GM12878 (cell line): ENCODE data around the gene SELENOS. TPM values are rescaled to one million over a fixed set of nuclear protein-coding genes. Genes with fewer than 3 reads are reported as not detected.

Source experiments
- ATAC-seq: fragments of 200-7000 bp; cut with Tn5 transposase; 3 replicates; pipeline ENCODE4 v1.9.1; 2020; ENCODE audit warnings: mild to moderate bottlenecking, moderate library complexity
- BruUV-seq: library from RNA; stranded (reverse); fragments of 400-500 nt; replicated peaks from 2 replicates; lab custom pipeline; 2021; lab: Mats Ljungman, UMichigan
- CTCF ChIA-PET: fragments of 300-600 bp; sonication (Branson Sonifier 250); formaldehyde crosslinking; extraction: SDS; loops from one replicate; lab custom pipeline; 2021; ENCODE audit warnings: inconsistent platforms; lab: Yijun Ruan, JAX
- POLR2A ChIA-PET: fragments of 350-600 bp; formaldehyde crosslinking; extraction: SDS; loops from one replicate; lab custom pipeline; 2021; ENCODE audit warnings: inconsistent platforms; lab: Charles Lee
- RAD21 ChIA-PET: fragments of 300-600 bp; sonication (Branson Sonifier 250); formaldehyde crosslinking; loops from one replicate; lab custom pipeline; 2023; ENCODE audit warnings: antibody characterized with exemption; ENCODE audit not compliant: unreplicated experiment; lab: Charles Lee
- SMC1A ChIA-PET: fragments of 300-600 bp; sonication (Branson Sonifier 250); formaldehyde crosslinking; loops from one replicate; lab custom pipeline; 2023; ENCODE audit not compliant: unreplicated experiment, uncharacterized antibody; lab: Charles Lee
- DNase-seq: peaks from one replicate; pipeline ENCODE4 v3.0.0-alpha.2; 2011; ENCODE audit warnings: low read depth, low spot score
- FAIRE-seq: peaks from 3 replicates; lab custom pipeline; 2011; peaks lifted over from hg19 to GRCh38; lab: Jason Lieb, UNC
- H2AFZ ChIP-seq: 2 replicates; pipeline ENCODE4 v1.6.0; 2011; ENCODE audit warnings: low read depth, low read length, control low read depth; ENCODE audit not compliant: control insufficient read depth
- H3K27ac ChIP-seq: 2 replicates; pipeline ENCODE4 v1.5.1; 2011; ENCODE audit warnings: control low read depth; ENCODE audit not compliant: control insufficient read depth, insufficient read depth
- H3K27me3 ChIP-seq, 2 experiments: replicated peaks in 1 of 2; 2 replicates each; pipeline versions ENCODE4 v1.6.0 to v1.6.1; 2011; ENCODE audit warnings: low read length in 1 of 2; ENCODE audit not compliant: control insufficient read depth in 2 of 2, insufficient read depth in 2 of 2
- H3K36me3 ChIP-seq, 2 experiments: 2 replicates each; pipeline ENCODE4 v1.5.1; 2011; ENCODE audit warnings: low read length in 1 of 2; ENCODE audit not compliant: control insufficient read depth in 2 of 2, insufficient read depth in 2 of 2
- H3K4me1 ChIP-seq: 2 replicates; pipeline ENCODE4 v1.6.1; 2011; ENCODE audit warnings: mild to moderate bottlenecking, low read length, moderate library complexity, mixed read lengths; ENCODE audit not compliant: control insufficient read depth, insufficient read depth
- H3K4me2 ChIP-seq: 2 replicates; pipeline ENCODE4 v1.6.0; 2011; ENCODE audit warnings: control low read depth; ENCODE audit not compliant: control insufficient read depth, insufficient read depth
- H3K4me3 ChIP-seq: fragments of 200-600 bp; sonication (generic); 2 replicates; pipeline ENCODE4 v1.5.1; 2016
- H3K79me2 ChIP-seq: 2 replicates; pipeline ENCODE4 v1.6.0; 2011; ENCODE audit warnings: low read length; ENCODE audit not compliant: control insufficient read depth, insufficient read depth
- H3K9ac ChIP-seq: 2 replicates; pipeline ENCODE4 v1.8.0; 2011; ENCODE audit warnings: low read length, control low read depth, mixed read lengths; ENCODE audit not compliant: control insufficient read depth, insufficient read depth
- H3K9me3 ChIP-seq: replicated peaks from 3 replicates; pipeline ENCODE4 v1.5.1; 2011; ENCODE audit warnings: mild to moderate bottlenecking, low read length; ENCODE audit not compliant: control insufficient read depth, insufficient read depth
- H4K20me1 ChIP-seq: 2 replicates; pipeline ENCODE4 v1.6.0; 2011; ENCODE audit not compliant: control insufficient read depth, insufficient read depth
- ASH2L ChIP-seq: fragments of 300-600, 200-600 bp; sonication (generic); IDR thresholded peaks from 2 replicates; pipeline ENCODE4 v1.6.1; 2017; ENCODE audit warnings: low read depth, mild to moderate bottlenecking, borderline replicate concordance
- ETV6 ChIP-seq, 2 experiments: fragments of 450-650 bp in 1 of 2; IDR thresholded peaks in 1 of 2; conservative IDR thresholded peaks in 1 of 2; 2 replicates each; pipeline ENCODE4 v1.6.1; 2014; ENCODE audit warnings: antibody characterized with exemption in 1 of 2, borderline replicate concordance in 1 of 2, low read depth in 1 of 2, mild to moderate bottlenecking in 1 of 2, moderate library complexity in 1 of 2
- FOXM1 ChIP-seq: IDR thresholded peaks from 2 replicates; pipeline ENCODE4 v1.6.1; 2012; ENCODE audit warnings: low read depth, mild to moderate bottlenecking, inconsistent platforms, low read length, moderate library complexity
- GABPA ChIP-seq: IDR thresholded peaks from 2 replicates; pipeline ENCODE4 v1.6.1; 2014; ENCODE audit warnings: antibody characterized with exemption, low read depth, mild to moderate bottlenecking, inconsistent platforms
- HDAC2 ChIP-seq: fragments of 200-600 bp; sonication (generic); IDR thresholded peaks from 2 replicates; pipeline ENCODE4 v1.6.1; 2017
- HSF1 ChIP-seq: fragments of 150-350 bp; IDR thresholded peaks from 2 replicates; pipeline ENCODE4 v1.6.1; 2014; ENCODE audit warnings: mild to moderate bottlenecking, low read depth, low read length
- IRF3 ChIP-seq: fragments of 450-650 bp; IDR thresholded peaks from 2 replicates; pipeline ENCODE4 v1.6.1; 2014; ENCODE audit warnings: mild to moderate bottlenecking
- MXI1 ChIP-seq: fragments of 150-350 bp; IDR thresholded peaks from 2 replicates; pipeline ENCODE4 v1.6.1; 2011; ENCODE audit warnings: low read depth, mild to moderate bottlenecking, inconsistent platforms, low read length, improper control_type of control experiment
- NBN ChIP-seq: fragments of 450-650 bp; IDR thresholded peaks from 2 replicates; pipeline ENCODE4 v1.6.1; 2016
- NKRF ChIP-seq: fragments of 450-650 bp; conservative IDR thresholded peaks from 2 replicates; pipeline ENCODE4 v1.6.1; 2017; ENCODE audit warnings: mild to moderate bottlenecking, moderate library complexity
- NR2C1 ChIP-seq: fragments of 450-650 bp; IDR thresholded peaks from 2 replicates; pipeline ENCODE4 v1.6.1; 2017; ENCODE audit warnings: antibody characterized with exemption, mild to moderate bottlenecking, moderate library complexity
- PBX3 ChIP-seq: IDR thresholded peaks from 2 replicates; pipeline ENCODE4 v1.6.1; 2011; ENCODE audit warnings: mild to moderate bottlenecking, low read depth, low read length, moderate library complexity; ENCODE audit not compliant: insufficient replicate concordance
- RFX5 ChIP-seq: IDR thresholded peaks from 2 replicates; pipeline ENCODE4 v1.6.1; 2011; ENCODE audit warnings: low read depth, low read length, improper control_type of control experiment
- SMARCA5 ChIP-seq: fragments of 450-650 bp; IDR thresholded peaks from 2 replicates; pipeline ENCODE4 v1.6.1; 2017; ENCODE audit warnings: mild to moderate bottlenecking
- SPI1 ChIP-seq: IDR thresholded peaks from 2 replicates; pipeline ENCODE4 v1.6.1; 2011; ENCODE audit warnings: low read depth, mild to moderate bottlenecking, low read length, moderate library complexity, borderline replicate concordance; ENCODE audit not compliant: insufficient read depth
- WGBS: methylation state at CpG from one replicate; pipeline ENCODE4 v1.1.6; 2016; ENCODE audit warnings: low lambda C conversion rate; ENCODE audit not compliant: insufficient replicate concordance, insufficient coverage; ENCODE audit errors: missing lambda C conversion rate; 5-methylcytosine and 5-hydroxymethylcytosine counted together
- in situ Hi-C: fragments of 300-500 bp; cut with MboI; formaldehyde crosslinking; loops from 9 replicates; pipeline ENCODE4 v1.14.3; 2018; ENCODE audit warnings: mixed read lengths
- intact Hi-C: fragments of 100-400 bp; cut with micrococcal nuclease; formaldehyde crosslinking; loops from one replicate; pipeline ENCODE4 v1.14.2; 2022; ENCODE audit not compliant: unreplicated experiment
- polyA plus RNA-seq, 11 experiments: library from polyadenylated mRNA; depleted of rRNA in 4 of 11; unstranded in 6 of 11; stranded (reverse) in 5 of 11; fragments of >200 nt; fragmentation: Nextera tagmentation in 4 of 11; fragmentation: Illumina TruSeq in 1 of 11; extraction: Ambion mirVana in 4 of 11; extraction: Trizol in 1 of 11; gene quantifications; 1 replicate in 1 of 11; 2 replicates in 10 of 11; pipeline versions ENCODE4 v1.2.1 to v1.2.3, GENCODE V29; 2011 to 2016; ENCODE audit warnings: inconsistent platforms in 2 of 11, missing spikeins in 2 of 11, low read depth in 1 of 11
- total RNA-seq, 4 experiments: library from RNA; depleted of rRNA in 3 of 4; stranded (reverse); fragments of >200 nt in 3 of 4; fragmentation: Illumina TruSeq in 1 of 4; extraction: Trizol in 1 of 4; gene quantifications; 2 replicates each; pipeline versions ENCODE4 v1.2.1 to v1.2.3, GENCODE V29; 2013 to 2021
- TF ChIP-seq, protein P1 (sequence below): fragments of 450-650 bp; IDR thresholded peaks from 2 replicates; pipeline ENCODE4 v1.6.1; 2016; ENCODE audit warnings: mild to moderate bottlenecking

SELENOS gene
- total and polyA plus RNA-seq, 10 of the 15 experiments (the other 5 are each of a cell fraction or from before 2014, with no cell fraction given), result 25.8 to 90.1 (median 37.3) TPM

GRCh38 chr15:101273534-101273933 lies 3.8 kb downstream of the SELENOS start (continued):
- TF ChIP-seq, protein P1, sequence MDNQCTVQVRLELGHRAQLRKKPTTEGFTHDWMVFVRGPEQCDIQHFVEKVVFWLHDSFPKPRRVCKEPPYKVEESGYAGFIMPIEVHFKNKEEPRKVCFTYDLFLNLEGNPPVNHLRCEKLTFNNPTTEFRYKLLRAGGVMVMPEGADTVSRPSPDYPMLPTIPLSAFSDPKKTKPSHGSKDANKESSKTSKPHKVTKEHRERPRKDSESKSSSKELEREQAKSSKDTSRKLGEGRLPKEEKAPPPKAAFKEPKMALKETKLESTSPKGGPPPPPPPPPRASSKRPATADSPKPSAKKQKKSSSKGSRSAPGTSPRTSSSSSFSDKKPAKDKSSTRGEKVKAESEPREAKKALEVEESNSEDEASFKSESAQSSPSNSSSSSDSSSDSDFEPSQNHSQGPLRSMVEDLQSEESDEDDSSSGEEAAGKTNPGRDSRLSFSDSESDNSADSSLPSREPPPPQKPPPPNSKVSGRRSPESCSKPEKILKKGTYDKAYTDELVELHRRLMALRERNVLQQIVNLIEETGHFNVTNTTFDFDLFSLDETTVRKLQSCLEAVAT, result no peak
- TF ChIP-seq NBN (no peak), FOXM1 (no peak), IRF3 (no peak)

GRCh38 chr15:101272584-101272983 lies 4.7 kb downstream of the SELENOS start:
- H3K9ac ChIP-seq, result no peak overlapping the region
- H3K4me1 ChIP-seq, result peaks cover 10% of the 10 kb centered on the region
- BruUV-seq, result no TSS peak
- no peaks in the 10 kb centered on the region for H3K9me3 ChIP-seq
- in situ Hi-C loops (no loop called here), intact Hi-C loops (no loop called here)
- ChIA-PET POLR2A (interaction anchor here (0.8 kb wide), 1 partner anchor 24 kb away, joined by 3 read pairs; no protein-coding TSS in a partner anchor), RAD21 (interaction anchor here (4.2 kb wide), 1 partner anchor 15 kb away, joined by 28 read pairs; no protein-coding TSS in a partner anchor), CTCF (interaction anchor here (1.1 to 5.0 kb wide), 4 partner anchors 14 to 264 kb away, joined by 3 to 52 read pairs (median 6); no protein-coding TSS in a partner anchor), SMC1A (interaction anchor here (1.6 to 4.8 kb wide), 4 partner anchors 10 to 22 kb away, joined by 5 to 41 read pairs (median 12); partner anchors contain the start of gene SNRPA1)
- H3K4me3 ChIP-seq, result no peak overlapping the region
- H2AFZ ChIP-seq, result no peak overlapping the region
- ATAC-seq (no peak), FAIRE-seq (no peak), DNase-seq (no peak)
- no peak overlapping the region for H3K4me2 ChIP-seq
- H4K20me1 ChIP-seq, result no peaks in the 10 kb centered on the region
- H3K27ac ChIP-seq, result no peak overlapping the region
- peaks cover 22% of the 10 kb centered on the region for H3K79me2 ChIP-seq
- peaks cover 18 to 28% of the 10 kb centered on the region in 2 experiments for H3K36me3 ChIP-seq
- 95% methylated on average over 9 of the region's 9 CpGs for WGBS
- H3K27me3 ChIP-seq, result no peaks in the 10 kb centered on the region
- TF ChIP-seq RFX5 (no peak), PBX3 (no peak), ASH2L (no peak), SPI1 (no peak), NR2C1 (no peak), SMARCA5 (no peak), HSF1 (no peak), ETV6 (conservative IDR thresholded peaks at IDR 0.05 in 1 of 2, IDR thresholded peaks at IDR 0.05 in 1 of 2; ENCODE audit: borderline replicate concordance in 1 of 2, low read depth in 1 of 2) (no peak), HDAC2 (no peak), GABPA (no peak), NKRF (no peak), MXI1 (no peak)
